Measurements from ENCODE around the gene SULT1A1. TPM values are rescaled to one million over a fixed set of nuclear protein-coding genes. Genes with fewer than 3 reads are reported as not detected.
A peak's percentile ranks its signal among the peaks of the same experiment; 100 is the strongest.
"Not testable (repeated sequence)": the region's sequence is repeated elsewhere in the genome, so short reads cannot be mapped to it uniquely, and the experiment has no call there.

The SULT1A1 gene
- total RNA-seq, 2 donors from 2014 or later, result 61.7 to 150 TPM

GRCh38 chr16:28610595-28611191 lies 849 bp upstream of the SULT1A1 start:
- TF ChIP-seq, protein P1, sequence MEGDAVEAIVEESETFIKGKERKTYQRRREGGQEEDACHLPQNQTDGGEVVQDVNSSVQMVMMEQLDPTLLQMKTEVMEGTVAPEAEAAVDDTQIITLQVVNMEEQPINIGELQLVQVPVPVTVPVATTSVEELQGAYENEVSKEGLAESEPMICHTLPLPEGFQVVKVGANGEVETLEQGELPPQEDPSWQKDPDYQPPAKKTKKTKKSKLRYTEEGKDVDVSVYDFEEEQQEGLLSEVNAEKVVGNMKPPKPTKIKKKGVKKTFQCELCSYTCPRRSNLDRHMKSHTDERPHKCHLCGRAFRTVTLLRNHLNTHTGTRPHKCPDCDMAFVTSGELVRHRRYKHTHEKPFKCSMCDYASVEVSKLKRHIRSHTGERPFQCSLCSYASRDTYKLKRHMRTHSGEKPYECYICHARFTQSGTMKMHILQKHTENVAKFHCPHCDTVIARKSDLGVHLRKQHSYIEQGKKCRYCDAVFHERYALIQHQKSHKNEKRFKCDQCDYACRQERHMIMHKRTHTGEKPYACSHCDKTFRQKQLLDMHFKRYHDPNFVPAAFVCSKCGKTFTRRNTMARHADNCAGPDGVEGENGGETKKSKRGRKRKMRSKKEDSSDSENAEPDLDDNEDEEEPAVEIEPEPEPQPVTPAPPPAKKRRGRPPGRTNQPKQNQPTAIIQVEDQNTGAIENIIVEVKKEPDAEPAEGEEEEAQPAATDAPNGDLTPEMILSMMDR (IDR thresholded peaks at IDR 0.05), result no peak

DNA sequence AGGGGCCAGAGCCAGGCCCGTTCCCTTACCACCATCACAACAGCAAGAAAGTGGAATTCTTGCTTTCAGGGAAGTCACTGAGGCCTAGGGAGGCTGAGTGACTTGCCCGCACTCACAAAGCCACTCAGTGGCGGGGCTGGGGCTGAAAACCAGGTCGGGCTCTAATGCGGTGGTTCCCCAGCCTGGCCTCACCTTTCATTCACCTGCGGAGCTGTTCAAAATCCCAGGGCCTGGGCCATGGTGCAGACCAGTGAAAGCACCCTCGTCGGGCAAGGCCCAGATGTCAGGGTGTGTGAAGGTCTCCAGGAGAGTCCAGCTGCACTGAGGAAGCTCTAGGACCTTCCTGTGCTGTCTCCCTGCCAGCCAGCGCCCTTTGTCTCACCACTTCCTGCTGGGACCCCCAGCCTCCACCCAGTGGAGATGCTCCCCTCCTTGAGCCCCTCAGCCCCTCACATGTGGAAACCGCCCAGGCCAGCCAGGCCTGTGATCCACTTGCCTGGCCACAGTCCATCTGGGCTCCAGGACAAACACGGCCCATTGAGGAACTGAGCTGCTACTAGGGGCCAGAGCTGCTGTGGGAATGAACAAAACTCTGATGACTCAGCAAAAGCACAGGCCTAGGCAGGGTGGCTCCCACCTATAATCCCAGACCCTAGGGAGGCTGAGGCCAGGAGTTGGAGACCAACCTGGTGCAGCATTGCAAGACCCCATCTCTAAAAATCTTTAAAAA lies 812 bp downstream of the SULT1A1 start:
- Histone ChIP-seq H3K27ac (peak overlapping the region; percentile 54), H3K9ac (ENCODE audit: low read depth in 2 of 2, low read length in 2 of 2) (peak overlapping the region; percentile 26 to 50), H3K4me3 (peak overlapping the region; percentile 27)
- H3K36me3 ChIP-seq; DNase-seq; H3K4me1 ChIP-seq; intact Hi-C loops (cut with DNase I); H3K9me3 ChIP-seq; H3K27me3 ChIP-seq: not testable (repeated sequence)

More at GRCh38 chr16:28610595-28611191, 849 bp upstream of the SULT1A1 start:
- no peaks in the 10 kb centered on the region for H3K9me3 ChIP-seq
- no peak for DNase-seq
- H3K27ac ChIP-seq, result peak overlapping the region; percentile 49
- no peaks in the 10 kb centered on the region for H3K27me3 ChIP-seq
- H3K4me3 ChIP-seq, result peak overlapping the region; percentile 1
- peaks cover 10% of the 10 kb centered on the region for H3K4me1 ChIP-seq
- no peaks in the 10 kb centered on the region for H3K36me3 ChIP-seq
- H3K9ac ChIP-seq (ENCODE audit: low read depth in 2 of 2, low read length in 2 of 2), result peak overlapping the region; percentile 40 to 50
- intact Hi-C loops (cut with DNase I), result no loop called here

DNA sequence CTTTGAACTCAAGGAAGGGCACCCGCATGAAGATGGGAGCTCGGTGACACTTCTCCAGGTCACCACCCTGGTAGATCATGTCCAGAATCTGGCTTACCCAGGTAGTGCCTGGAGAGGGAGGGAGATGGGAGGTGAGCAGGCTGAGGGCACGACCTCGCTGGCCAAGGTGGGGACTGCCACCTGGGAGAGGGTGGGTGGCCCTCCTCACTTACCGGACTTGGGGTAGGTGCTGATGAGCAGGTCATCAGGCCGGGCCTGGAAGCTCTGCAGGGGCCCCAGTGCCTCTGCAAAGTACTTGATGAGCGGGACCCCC lies 1.4 kb downstream of the SULT1A1 start:
- H3K9me3 ChIP-seq; H3K4me3 ChIP-seq; H3K9ac ChIP-seq (ENCODE audit: low read depth in 2 of 2, low read length in 2 of 2); H3K4me1 ChIP-seq; H3K36me3 ChIP-seq; H3K27ac ChIP-seq; H3K27me3 ChIP-seq; DNase-seq; intact Hi-C loops (cut with DNase I): not testable (repeated sequence)

GRCh38 chr16:28607681-28608495 lies 2.0 kb downstream of the SULT1A1 start:
- H3K9me3 ChIP-seq; H3K36me3 ChIP-seq; H3K4me1 ChIP-seq; H3K27ac ChIP-seq; H3K4me3 ChIP-seq; H3K27me3 ChIP-seq; DNase-seq; H3K9ac ChIP-seq (ENCODE audit: low read depth in 2 of 2, low read length in 2 of 2); intact Hi-C loops (cut with DNase I): not testable (repeated sequence)

GRCh38 chr16:28607116-28607623 lies 2.7 kb downstream of the SULT1A1 start:
- Histone ChIP-seq H3K27me3 (no peaks in the 10 kb centered on the region), H3K9me3 (no peaks in the 10 kb centered on the region), H3K9ac (ENCODE audit: low read depth in 2 of 2, low read length in 2 of 2) (no peak overlapping the region), H3K4me3 (no peak overlapping the region), H3K36me3 (no peaks in the 10 kb centered on the region), H3K4me1 (peaks cover 10% of the 10 kb centered on the region), H3K27ac (no peak overlapping the region)
- TF ChIP-seq, protein P1 (IDR thresholded peaks at IDR 0.05), result no peak
- intact Hi-C loops (cut with DNase I), result no loop called here
- DNase-seq, result no peak

- Histone ChIP-seq H3K36me3 (no peaks in the 10 kb centered on the region), H3K4me1 (peaks cover 10% of the 10 kb centered on the region), H3K27ac (no peak overlapping the region), H3K9me3 (no peaks in the 10 kb centered on the region), H3K27me3 (no peaks in the 10 kb centered on the region), H3K4me3 (no peak overlapping the region), H3K9ac (ENCODE audit: low read depth in 2 of 2, low read length in 2 of 2) (no peak overlapping the region)
- no peak for DNase-seq
- intact Hi-C loops (cut with DNase I), result no loop called here
- TF ChIP-seq, protein P1 (IDR thresholded peaks at IDR 0.05), result no peak
Measured at GRCh38 chr16:28606291-28607115, 3.3 kb downstream of the SULT1A1 start.

Measured in colonic mucosa (tissue), 4 donors.